Kidney epithelial cell (primary cell): Measurements from ENCODE around the gene NRP1. TPM values are rescaled to one million over a fixed set of nuclear protein-coding genes. Genes with fewer than 3 reads are reported as not detected.

Experiments used
- DNase-seq: peaks from one replicate; pipeline ENCODE4 v3.0.0-alpha.2; 2010; ENCODE audit warnings: low read depth
- H3K27me3 ChIP-seq: 2 replicates; pipeline ENCODE4 v1.6.0; 2011; ENCODE audit warnings: low read length; ENCODE audit not compliant: control insufficient read depth, insufficient read depth
- H3K36me3 ChIP-seq: 2 replicates; pipeline ENCODE4 v1.5.1; 2011; ENCODE audit warnings: low read length; ENCODE audit not compliant: control insufficient read depth, insufficient read depth
- H3K4me3 ChIP-seq: 2 replicates; pipeline ENCODE4 v1.5.1; 2011; ENCODE audit warnings: low read depth, mild to moderate bottlenecking, control low read depth, low read length
- total RNA-seq: library from RNA; depleted of rRNA; stranded (reverse); fragments of >200 nt; gene quantifications from 2 replicates; pipeline ENCODE4 v1.2.3, GENCODE V29; 2015
- TF ChIP-seq, protein P1 (sequence below): IDR thresholded peaks from 2 replicates; pipeline ENCODE4 v1.5.1; 2011; ENCODE audit warnings: mild to moderate bottlenecking, moderate library complexity, low read length, control low read depth, inconsistent platforms; ENCODE audit not compliant: insufficient read depth, poor library complexity, severe bottlenecking

Gene NRP1
- total RNA-seq, 1 donor from 2014 or later, result 72.6 TPM

GRCh38 chr10:33153968-33154327 lies 180.5 kb downstream of the NRP1 start:
- no peak for DNase-seq
- H3K4me3 ChIP-seq, result no peak overlapping the region

GRCh38 chr10:33153251-33153967 lies 181.1 kb downstream of the NRP1 start:
- no peaks in the 10 kb centered on the region for H3K27me3 ChIP-seq
- H3K36me3 ChIP-seq, result no peaks in the 10 kb centered on the region
- no peak for DNase-seq
- H3K4me3 ChIP-seq, result no peak overlapping the region
- TF ChIP-seq, protein P1, sequence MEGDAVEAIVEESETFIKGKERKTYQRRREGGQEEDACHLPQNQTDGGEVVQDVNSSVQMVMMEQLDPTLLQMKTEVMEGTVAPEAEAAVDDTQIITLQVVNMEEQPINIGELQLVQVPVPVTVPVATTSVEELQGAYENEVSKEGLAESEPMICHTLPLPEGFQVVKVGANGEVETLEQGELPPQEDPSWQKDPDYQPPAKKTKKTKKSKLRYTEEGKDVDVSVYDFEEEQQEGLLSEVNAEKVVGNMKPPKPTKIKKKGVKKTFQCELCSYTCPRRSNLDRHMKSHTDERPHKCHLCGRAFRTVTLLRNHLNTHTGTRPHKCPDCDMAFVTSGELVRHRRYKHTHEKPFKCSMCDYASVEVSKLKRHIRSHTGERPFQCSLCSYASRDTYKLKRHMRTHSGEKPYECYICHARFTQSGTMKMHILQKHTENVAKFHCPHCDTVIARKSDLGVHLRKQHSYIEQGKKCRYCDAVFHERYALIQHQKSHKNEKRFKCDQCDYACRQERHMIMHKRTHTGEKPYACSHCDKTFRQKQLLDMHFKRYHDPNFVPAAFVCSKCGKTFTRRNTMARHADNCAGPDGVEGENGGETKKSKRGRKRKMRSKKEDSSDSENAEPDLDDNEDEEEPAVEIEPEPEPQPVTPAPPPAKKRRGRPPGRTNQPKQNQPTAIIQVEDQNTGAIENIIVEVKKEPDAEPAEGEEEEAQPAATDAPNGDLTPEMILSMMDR, result no peak

More at GRCh38 chr10:33153968-33154327, 180.5 kb downstream of the NRP1 start:
- TF ChIP-seq, protein P1, result no peak
- no peaks in the 10 kb centered on the region for H3K27me3 ChIP-seq
- no peaks in the 10 kb centered on the region for H3K36me3 ChIP-seq

DNA sequence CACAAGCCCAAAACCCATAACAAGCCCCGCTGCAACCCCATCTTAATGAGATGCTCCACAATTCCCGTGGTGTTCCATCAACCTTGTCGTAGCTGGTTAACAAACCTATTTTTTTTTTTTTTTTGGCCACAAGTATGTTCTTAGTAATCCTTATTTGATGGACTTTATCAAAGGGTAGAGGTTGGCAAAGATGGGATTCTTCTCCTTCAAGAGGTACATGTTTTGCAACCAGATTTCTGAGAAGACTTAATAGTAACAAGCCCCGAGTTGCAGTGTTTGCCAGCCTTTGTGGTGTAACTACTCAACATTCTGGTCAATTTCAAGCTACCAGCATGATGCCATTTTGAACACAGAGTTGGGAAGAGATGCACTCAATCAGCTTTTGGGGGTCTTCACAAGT lies 181.7 kb downstream of the NRP1 start:
- no peak for DNase-seq
- TF ChIP-seq, protein P1, result no peak
- H3K4me3 ChIP-seq, result no peak overlapping the region
- no peaks in the 10 kb centered on the region for H3K27me3 ChIP-seq
- no peaks in the 10 kb centered on the region for H3K36me3 ChIP-seq

DNA sequence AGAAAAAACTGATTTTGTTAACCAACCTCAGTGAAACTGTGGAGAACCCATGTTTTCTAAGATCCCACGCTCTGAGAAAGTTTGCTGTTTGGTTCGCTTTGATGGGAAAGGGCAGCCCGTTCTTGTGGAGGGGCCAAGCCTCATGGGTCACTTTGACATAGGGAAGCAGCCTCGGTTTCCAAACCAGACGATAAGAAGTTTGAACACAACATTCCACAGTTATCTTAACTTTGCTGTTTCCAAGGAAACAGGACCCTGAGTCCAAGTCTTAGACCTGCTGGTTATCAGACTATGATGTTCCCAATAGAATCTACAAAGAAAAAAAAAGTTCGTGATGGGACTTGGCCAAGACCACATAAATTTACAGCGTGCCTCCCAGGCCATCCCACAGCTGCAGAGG lies 182.3 kb downstream of the NRP1 start:
- Histone ChIP-seq H3K36me3 (no peaks in the 10 kb centered on the region), H3K4me3 (no peak overlapping the region), H3K27me3 (no peaks in the 10 kb centered on the region)
- TF ChIP-seq, protein P1, result no peak
- DNase-seq, result no peak

DNA sequence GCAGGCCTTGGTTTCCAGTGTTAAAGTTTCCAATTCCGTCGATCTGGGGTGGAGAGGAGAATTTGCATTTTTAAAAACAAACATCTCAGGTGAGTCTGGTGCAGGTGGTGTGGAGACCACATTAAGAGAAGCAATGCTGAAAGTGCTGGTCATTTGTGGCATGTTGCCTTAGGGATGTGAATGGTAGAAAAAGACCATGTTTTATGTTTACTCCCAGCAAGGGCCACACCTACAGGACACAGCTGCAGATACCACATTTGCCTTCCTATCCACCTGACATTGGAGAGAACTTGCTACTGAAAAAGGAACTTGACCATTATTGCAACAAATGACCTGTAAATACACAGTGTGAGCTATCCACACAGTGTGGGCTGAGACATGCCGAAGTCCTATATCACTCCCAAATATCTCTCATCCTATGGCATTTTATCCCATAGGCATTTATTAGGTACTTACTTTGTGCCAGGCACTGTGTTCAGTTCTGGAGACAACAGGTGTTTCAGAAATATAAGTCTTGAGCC lies 183.1 kb downstream of the NRP1 start:
- no peak for DNase-seq
- H3K36me3 ChIP-seq, result no peaks in the 10 kb centered on the region
- H3K27me3 ChIP-seq, result no peaks in the 10 kb centered on the region
- TF ChIP-seq, protein P1, result no peak
- H3K4me3 ChIP-seq, result no peak overlapping the region

- no peaks in the 10 kb centered on the region for H3K27me3 ChIP-seq
- TF ChIP-seq, protein P1, result no peak
Observed at GRCh38 chr10:33150889-33151288, 183.6 kb downstream of the NRP1 start.

More at GRCh38 chr10:33150889-33151288, 183.6 kb downstream of the NRP1 start:
- H3K36me3 ChIP-seq, result no peaks in the 10 kb centered on the region
- no peak overlapping the region for H3K4me3 ChIP-seq
- DNase-seq, result no peak
